ENCODE measurements around the gene BUB1B.

The BUB1B gene

DNA sequence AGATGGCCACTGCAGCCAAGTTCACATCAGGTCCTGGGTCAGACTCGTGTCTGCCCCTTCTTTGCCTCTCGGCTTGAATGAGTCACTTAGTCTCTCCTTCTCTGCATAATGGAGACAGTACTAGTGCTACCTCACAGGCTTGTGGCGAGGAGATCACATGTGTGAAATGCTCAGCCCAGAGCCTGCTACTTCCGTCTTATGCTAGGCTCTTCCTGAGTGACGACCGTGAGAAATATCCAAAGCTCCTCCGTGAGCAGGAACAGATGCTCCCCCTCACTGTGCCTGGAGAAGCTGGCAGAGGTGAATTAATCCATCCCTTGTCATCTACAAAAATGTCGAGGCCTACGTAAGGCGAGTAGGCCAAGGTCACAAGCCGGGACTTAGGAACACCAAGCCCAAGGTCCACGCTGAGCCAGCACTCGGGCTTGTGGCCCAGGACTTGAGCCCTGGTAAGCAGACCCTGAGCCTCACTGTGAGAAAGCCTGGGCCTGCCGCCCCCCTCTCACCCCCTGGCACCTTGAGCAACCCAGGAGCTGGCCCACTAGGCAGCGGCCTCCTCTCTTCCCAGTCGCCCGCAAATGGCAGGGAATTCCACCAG, 95.9 kb downstream of the BUB1B start:
- ChIA-PET CTCF (interaction anchor here (0.7 to 19.5 kb wide), 5 partner anchors 12 to 462 kb away, joined by 3 to 308 read pairs (median 3); no protein-coding TSS in a partner anchor), POLR2A (no interaction called here)
- TF ChIP-seq, protein P1, sequence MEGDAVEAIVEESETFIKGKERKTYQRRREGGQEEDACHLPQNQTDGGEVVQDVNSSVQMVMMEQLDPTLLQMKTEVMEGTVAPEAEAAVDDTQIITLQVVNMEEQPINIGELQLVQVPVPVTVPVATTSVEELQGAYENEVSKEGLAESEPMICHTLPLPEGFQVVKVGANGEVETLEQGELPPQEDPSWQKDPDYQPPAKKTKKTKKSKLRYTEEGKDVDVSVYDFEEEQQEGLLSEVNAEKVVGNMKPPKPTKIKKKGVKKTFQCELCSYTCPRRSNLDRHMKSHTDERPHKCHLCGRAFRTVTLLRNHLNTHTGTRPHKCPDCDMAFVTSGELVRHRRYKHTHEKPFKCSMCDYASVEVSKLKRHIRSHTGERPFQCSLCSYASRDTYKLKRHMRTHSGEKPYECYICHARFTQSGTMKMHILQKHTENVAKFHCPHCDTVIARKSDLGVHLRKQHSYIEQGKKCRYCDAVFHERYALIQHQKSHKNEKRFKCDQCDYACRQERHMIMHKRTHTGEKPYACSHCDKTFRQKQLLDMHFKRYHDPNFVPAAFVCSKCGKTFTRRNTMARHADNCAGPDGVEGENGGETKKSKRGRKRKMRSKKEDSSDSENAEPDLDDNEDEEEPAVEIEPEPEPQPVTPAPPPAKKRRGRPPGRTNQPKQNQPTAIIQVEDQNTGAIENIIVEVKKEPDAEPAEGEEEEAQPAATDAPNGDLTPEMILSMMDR (IDR thresholded peaks at IDR 0.05; ENCODE audit: control extremely low read depth, extremely low read depth, low read depth, missing control alignments), result no peak
- no peak for DNase-seq (ENCODE audit: extremely low spot score)

DNA sequence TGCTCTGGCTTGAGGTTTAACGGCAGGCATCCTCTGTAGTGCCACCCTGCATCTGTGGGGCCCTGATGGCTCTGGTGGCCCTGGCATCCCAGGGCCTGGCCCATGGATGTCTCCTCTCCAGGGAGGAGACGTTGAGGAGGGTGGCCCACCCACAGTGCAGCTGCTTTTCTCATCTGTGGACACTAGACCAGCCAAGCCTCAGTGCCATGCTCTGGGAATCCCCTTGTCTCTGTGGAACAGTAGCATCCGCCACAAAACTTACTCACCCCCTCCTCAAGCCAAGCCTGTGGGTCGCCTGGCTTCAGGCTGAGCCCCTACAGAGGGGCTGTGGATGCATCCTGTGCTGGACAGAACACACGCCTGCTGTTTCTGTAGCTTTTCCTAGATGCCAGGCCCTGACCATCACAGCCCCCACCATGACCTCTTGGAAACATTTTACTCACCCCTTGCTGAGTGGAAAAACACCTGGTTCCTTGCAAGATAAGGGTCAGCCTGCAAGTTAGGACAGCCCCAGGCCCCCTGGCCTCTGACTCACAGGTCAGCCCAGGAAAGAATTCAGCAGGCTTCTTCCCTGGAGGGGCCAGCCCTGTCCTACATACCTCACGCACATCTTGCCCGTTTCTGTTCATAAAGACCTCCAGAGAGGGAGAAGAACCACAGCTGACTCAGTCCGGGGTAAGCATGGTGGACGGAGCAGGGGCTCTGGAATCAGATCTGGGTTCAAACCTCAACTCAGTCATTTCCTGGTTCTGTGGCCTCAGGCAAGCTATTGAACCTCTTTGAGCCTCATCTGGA, 97.0 kb downstream of the BUB1B start:
- ChIA-PET CTCF (interaction anchor here (0.9 to 19.5 kb wide), 8 partner anchors 11 to 212 kb away, joined by 3 to 308 read pairs (median 4); no protein-coding TSS in a partner anchor), POLR2A (no interaction called here)
- DNase-seq (ENCODE audit: extremely low spot score), result no peak
- TF ChIP-seq, protein P1 (IDR thresholded peaks at IDR 0.05; ENCODE audit: control extremely low read depth, extremely low read depth, low read depth, missing control alignments), result no peak

DNA sequence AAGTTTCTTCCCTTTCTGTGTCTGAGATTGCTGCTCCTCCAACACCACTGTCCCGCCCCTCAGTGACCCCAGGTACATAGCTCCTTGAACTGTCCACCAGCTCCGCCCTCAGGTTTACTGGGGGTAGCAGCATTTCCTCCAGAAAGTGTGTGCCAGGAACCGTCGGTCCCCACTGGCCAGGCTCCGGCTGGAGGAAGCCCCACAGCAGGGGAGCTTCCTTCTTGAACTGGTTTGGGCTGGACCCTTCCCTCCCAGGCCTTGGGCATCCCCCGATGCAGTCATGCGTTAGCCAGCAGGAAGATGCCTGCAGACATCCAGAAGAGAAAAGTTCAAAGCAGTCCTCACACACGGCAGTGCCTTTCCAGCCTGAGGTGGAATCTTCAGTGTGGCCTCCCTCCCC, 97.7 kb downstream of the BUB1B start:
- ChIA-PET CTCF (interaction anchor here (0.9 to 19.5 kb wide), 6 partner anchors 10 to 213 kb away, joined by 3 to 308 read pairs (median 5); no protein-coding TSS in a partner anchor), POLR2A (no interaction called here)
- TF ChIP-seq, protein P1 (IDR thresholded peaks at IDR 0.05; ENCODE audit: control extremely low read depth, extremely low read depth, low read depth, missing control alignments), result no peak
- DNase-seq (ENCODE audit: extremely low spot score), result no peak

DNA sequence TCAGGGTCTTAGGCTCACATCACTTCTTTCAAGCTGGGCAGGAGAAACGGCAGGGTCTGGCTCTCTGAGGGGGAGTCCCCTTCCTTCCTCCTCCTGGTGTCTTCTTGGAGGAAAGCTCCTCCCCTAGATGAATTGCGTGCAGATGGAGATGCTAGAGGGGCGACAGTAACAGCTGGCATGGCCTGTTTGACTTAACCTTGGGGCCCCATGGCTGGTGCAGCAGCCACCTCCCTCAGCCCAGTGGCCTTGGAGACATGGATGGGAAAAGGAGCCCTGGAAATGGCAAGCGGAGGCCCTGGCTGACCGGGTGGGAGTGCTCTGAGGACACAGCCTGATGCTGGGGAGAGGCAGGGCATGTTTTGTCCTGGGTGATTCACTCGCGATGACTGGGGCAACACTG, 98.2 kb downstream of the BUB1B start:
- TF ChIP-seq, protein P1 (IDR thresholded peaks at IDR 0.05; ENCODE audit: control extremely low read depth, extremely low read depth, low read depth, missing control alignments), result no peak
- ChIA-PET CTCF (interaction anchor here (0.9 to 19.5 kb wide), 6 partner anchors 10 to 214 kb away, joined by 3 to 308 read pairs (median 5); no protein-coding TSS in a partner anchor), POLR2A (no interaction called here)
- DNase-seq (ENCODE audit: extremely low spot score), result no peak

DNA sequence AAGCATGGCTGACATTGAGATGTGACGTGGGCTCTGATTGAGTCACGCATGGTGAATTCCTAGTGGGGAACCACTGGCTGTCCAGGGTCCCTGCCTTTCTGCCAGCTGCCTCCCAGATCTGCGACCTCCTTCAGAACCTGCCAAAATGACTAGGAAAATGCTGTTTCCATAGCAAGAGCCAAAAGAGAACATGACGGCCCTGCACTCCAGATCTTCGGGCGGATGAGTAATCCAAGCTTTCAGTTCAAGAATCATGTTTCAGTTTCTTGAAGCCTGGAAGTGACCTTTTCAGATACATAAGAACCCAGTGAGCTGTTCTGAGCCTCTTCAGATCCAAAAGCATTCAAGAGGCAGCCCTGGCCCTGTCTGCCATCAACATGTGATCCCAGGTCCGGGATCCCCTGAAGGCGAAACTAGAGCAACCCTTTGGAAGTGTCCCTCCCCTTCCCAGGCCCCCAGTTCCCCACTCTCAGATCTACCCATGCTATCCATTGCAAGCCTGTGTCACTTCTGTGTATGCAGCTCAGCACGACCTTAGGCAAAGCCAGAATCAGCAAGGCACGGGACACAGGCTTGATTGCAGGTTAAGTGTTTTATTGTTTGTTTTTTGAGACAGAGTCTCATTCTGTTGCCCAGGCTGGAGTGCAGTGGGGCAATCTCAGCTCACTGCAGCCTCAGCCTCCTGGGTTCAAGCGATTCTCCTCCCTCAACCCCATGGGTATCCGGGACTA, 102.3 kb downstream of the BUB1B start:
- ChIA-PET CTCF (interaction anchor here (0.9 to 20.1 kb wide), 8 partner anchors 8 to 74 kb away, joined by 3 to 525 read pairs (median 4); partner anchors contain the start of gene ANKRD63), POLR2A (no interaction called here)
- TF ChIP-seq, protein P1 (IDR thresholded peaks at IDR 0.05; ENCODE audit: control extremely low read depth, extremely low read depth, low read depth, missing control alignments), result no peak
- DNase-seq (ENCODE audit: extremely low spot score), result no peak

Data from GM10248 (cell line).